IMR-90 (cell line): Measurements from ENCODE around the gene TCERG1L. TPM values are rescaled to one million over a fixed set of nuclear protein-coding genes. Genes with fewer than 3 reads are reported as not detected.

Source experiments
- ATAC-seq: fragments of 200-7000 bp; cut with Tn5 transposase; 2 replicates; pipeline ENCODE4 v1.9.1; 2020; ENCODE audit warnings: low read depth, mild to moderate bottlenecking, moderate library complexity
- BruUV-seq: library from RNA; stranded (reverse); fragments of 400-500 nt; replicated peaks from 2 replicates; lab custom pipeline; 2021; lab: Mats Ljungman, UMichigan
- CTCF ChIA-PET: fragments of 300-600 bp; formaldehyde crosslinking; extraction: SDS; loops from one replicate; lab custom pipeline; 2021; ENCODE audit warnings: antibody characterized with exemption; lab: Yijun Ruan, JAX
- POLR2A ChIA-PET: fragments of 300-600 bp; sonication (Branson Sonifier 250); formaldehyde crosslinking; loops from one replicate; lab custom pipeline; 2022; ENCODE audit warnings: antibody characterized with exemption; ENCODE audit not compliant: unreplicated experiment; lab: Charles Lee
- DNase-seq: peaks from one replicate; pipeline ENCODE4 v3.0.0; 2013
- H2AFZ ChIP-seq: replicated peaks from 2 replicates; pipeline ENCODE3; 2013; ENCODE audit warnings: low read length, mild to moderate bottlenecking; ENCODE audit not compliant: poor library complexity
- H2AK5ac ChIP-seq: 2 replicates; pipeline ENCODE4 v1.6.1; 2013; ENCODE audit warnings: low read depth, low read length, inconsistent platforms
- H2AK9ac ChIP-seq: replicated peaks from 2 replicates; pipeline ENCODE3; 2013; ENCODE audit warnings: mild to moderate bottlenecking, low read depth, low read length, moderate library complexity; ENCODE audit not compliant: poor library complexity
- H2BK120ac ChIP-seq: 2 replicates; pipeline ENCODE4 v1.6.1; 2013; ENCODE audit warnings: low read depth, low read length, inconsistent platforms
- H2BK15ac ChIP-seq: 3 replicates; pipeline ENCODE4 v1.6.1; 2013; ENCODE audit warnings: low read depth, low read length, inconsistent platforms
- H2BK20ac ChIP-seq: 2 replicates; pipeline ENCODE4 v1.6.1; 2013; ENCODE audit warnings: low read depth, mild to moderate bottlenecking, inconsistent platforms, low read length, moderate library complexity
- H2BK5ac ChIP-seq: 2 replicates; pipeline ENCODE4 v1.6.1; 2013; ENCODE audit warnings: mild to moderate bottlenecking, low read depth, low read length, inconsistent platforms; ENCODE audit not compliant: poor library complexity, severe bottlenecking
- H3K14ac ChIP-seq: replicated peaks from 2 replicates; pipeline ENCODE4 v1.6.1; 2013; ENCODE audit warnings: low read depth, low read length, inconsistent platforms
- H3K18ac ChIP-seq: 2 replicates; pipeline ENCODE4 v1.6.1; 2013; ENCODE audit warnings: low read depth, low read length, control low read depth
- H3K23ac ChIP-seq: 2 replicates; pipeline ENCODE4 v1.6.1; 2013; ENCODE audit warnings: low read depth, low read length, inconsistent platforms
- H3K27ac ChIP-seq: 2 replicates; pipeline ENCODE4 v1.5.1; 2013; ENCODE audit warnings: mild to moderate bottlenecking, control low read depth, low read length; ENCODE audit not compliant: insufficient read depth
- H3K27me3 ChIP-seq: 2 replicates; pipeline ENCODE4 v1.6.1; 2013; ENCODE audit warnings: low read length; ENCODE audit not compliant: control insufficient read depth, insufficient read depth
- H3K36me3 ChIP-seq: 2 replicates; pipeline ENCODE4 v1.6.1; 2013; ENCODE audit warnings: low read length, mixed read lengths; ENCODE audit not compliant: control insufficient read depth, insufficient read depth
- H3K4ac ChIP-seq: 2 replicates; pipeline ENCODE4 v1.6.1; 2013; ENCODE audit warnings: low read depth, low read length, inconsistent platforms
- H3K4me1 ChIP-seq: 2 replicates; pipeline ENCODE4 v1.6.1; 2013; ENCODE audit warnings: low read length, mixed read lengths; ENCODE audit not compliant: control insufficient read depth, insufficient read depth
- H3K4me2 ChIP-seq: 2 replicates; pipeline ENCODE4 v1.6.1; 2013; ENCODE audit warnings: low read depth, mild to moderate bottlenecking, control low read depth, low read length, moderate library complexity
- H3K4me3 ChIP-seq: 2 replicates; pipeline ENCODE4 v1.5.1; 2013; ENCODE audit warnings: low read depth, mild to moderate bottlenecking, control low read depth, low read length, moderate library complexity; ENCODE audit not compliant: insufficient read depth
- H3K56ac ChIP-seq: 2 replicates; pipeline ENCODE4 v1.6.1; 2013; ENCODE audit warnings: low read length, inconsistent platforms; ENCODE audit not compliant: insufficient read depth; ENCODE audit errors: extremely low read depth
- H3K79me1 ChIP-seq, 2 experiments: 2 replicates each; pipeline ENCODE4 v1.6.1; 2013; ENCODE audit warnings: low read length in 2 of 2, inconsistent platforms in 1 of 2, low read depth in 1 of 2
- H3K9ac ChIP-seq: 2 replicates; pipeline ENCODE4 v1.6.1; 2013; ENCODE audit warnings: low read depth, low read length, control low read depth
- H3K9me1 ChIP-seq: 2 replicates; pipeline ENCODE4 v1.6.1; 2013; ENCODE audit warnings: low read length, inconsistent platforms; ENCODE audit not compliant: insufficient read depth
- H3K9me3 ChIP-seq: 2 replicates; pipeline ENCODE4 v1.6.1; 2013; ENCODE audit warnings: low read length; ENCODE audit not compliant: control insufficient read depth, insufficient read depth
- H4K20me1 ChIP-seq: 2 replicates; pipeline ENCODE4 v1.6.1; 2013; ENCODE audit warnings: low read length, inconsistent platforms; ENCODE audit not compliant: insufficient read depth
- H4K5ac ChIP-seq: 2 replicates; pipeline ENCODE4 v1.6.1; 2013; ENCODE audit warnings: mild to moderate bottlenecking, low read depth, low read length, control low read depth
- H4K8ac ChIP-seq, 2 experiments: 2 replicates each; pipeline ENCODE4 v1.6.1; 2013; ENCODE audit warnings: low read depth in 2 of 2, low read length in 2 of 2, control low read depth in 1 of 2, inconsistent platforms in 1 of 2
- H4K91ac ChIP-seq: 2 replicates; pipeline ENCODE4 v1.6.1; 2013; ENCODE audit warnings: low read depth, low read length, inconsistent platforms; ENCODE audit not compliant: insufficient read depth
- FOS ChIP-seq: fragments of 150-350 bp; IDR thresholded peaks from 2 replicates; pipeline ENCODE4 v1.6.1; 2016; ENCODE audit warnings: low read depth, low read length
- MAZ ChIP-seq: IDR thresholded peaks from 2 replicates; pipeline ENCODE4 v1.6.1; 2012; ENCODE audit warnings: low read depth, mild to moderate bottlenecking, low read length, improper control_type of control experiment, moderate library complexity, borderline replicate concordance
- WGBS, 2 experiments: methylation state at CpG; one replicate each; pipeline versions ENCODE4 v1.1.5 to v1.1.7; 2013; ENCODE audit warnings: missing lambda C conversion rate in 2 of 2; ENCODE audit not compliant: insufficient read length in 1 of 2; ENCODE audit errors: extremely low coverage in 2 of 2; 5-methylcytosine and 5-hydroxymethylcytosine counted together
- dilution Hi-C: fragments of 300-500 bp; cut with HindIII; formaldehyde crosslinking; loops from one replicate; pipeline ENCODE4 v1.14.3; 2018; ENCODE audit warnings: low sequenced_read_pairs; ENCODE audit not compliant: unreplicated experiment
- in situ Hi-C: fragments of 300-500 bp; cut with MboI; formaldehyde crosslinking; loops from 3 replicates; pipeline ENCODE4 v1.14.3; 2019; ENCODE audit warnings: low sequenced_read_pairs, inconsistent platforms, mixed read lengths
- intact Hi-C: fragments of 100-400 bp; cut with micrococcal nuclease; formaldehyde crosslinking; loops from 2 replicates; pipeline ENCODE4 v1.10.0; 2022
- polyA plus RNA-seq, 3 experiments: library from polyadenylated mRNA; depleted of rRNA; stranded (reverse); fragments of >200 nt; gene quantifications; 2 replicates each; pipeline ENCODE4 v1.2.3, GENCODE V29; 2012; ENCODE audit warnings: low replicate concordance in 1 of 3
- total RNA-seq: library from RNA; depleted of rRNA; stranded (reverse); fragments of >200 nt; gene quantifications from 2 replicates; pipeline ENCODE4 v1.2.3, GENCODE V29; 2012

The TCERG1L gene
- total and polyA plus RNA-seq, 2 of the 4 experiments (the other 2 are of a cell fraction), result not detected

GRCh38 chr10:131109726-131110125, 201.8 kb downstream of the TCERG1L start:
- Histone ChIP-seq H3K4ac (no peak overlapping the region), H3K4me2 (no peak overlapping the region), H4K91ac (no peak overlapping the region), H2AFZ (no peak overlapping the region), H3K23ac (no peak overlapping the region), H3K4me3 (no peak overlapping the region), H4K5ac (no peak overlapping the region), H3K36me3 (no peaks in the 10 kb centered on the region), H2BK15ac (no peak overlapping the region), H4K20me1 (no peaks in the 10 kb centered on the region), H3K4me1 (no peaks in the 10 kb centered on the region), H3K9me3 (peaks cover 43% of the 10 kb centered on the region), H2BK120ac (no peak overlapping the region), H3K14ac (no peak overlapping the region), H3K9me1 (no peaks in the 10 kb centered on the region), H4K8ac (no peak overlapping the region), H3K56ac (no peak overlapping the region), H2BK5ac (no peak overlapping the region), H3K27me3 (no peaks in the 10 kb centered on the region), H3K18ac (no peak overlapping the region), H3K79me1 (no peaks in the 10 kb centered on the region), H3K9ac (no peak overlapping the region), H2AK9ac (no peak overlapping the region), H3K27ac (no peak overlapping the region), H2AK5ac (no peak overlapping the region), H2BK20ac (no peak overlapping the region)
- TF ChIP-seq MAZ, result no peak
- no peak for TF ChIP-seq FOS
- ATAC-seq (no peak), DNase-seq (no peak)
- in situ Hi-C loops (no loop called here), intact Hi-C loops (no loop called here), dilution Hi-C loops (no loop called here)
- 62% methylated on average over 3 of the region's 16 CpGs; no CpG with 5 or more reads in 1 of the 2 experiments for WGBS, 2 experiments
- CTCF ChIA-PET, result no interaction called here
- POLR2A ChIA-PET, result no interaction called here
- no TSS peak for BruUV-seq
